ENCODE data around the gene NDUFA13.

NDUFA13 gene

GRCh38 chr19:19544257-19544953 lies 28.4 kb downstream of the NDUFA13 start:
- H3K4me3 ChIP-seq (replicated peaks; ENCODE audit: low read depth, low read length): no peak overlapping the region
- DNase-seq (ENCODE audit: extremely low read depth, low read depth): no peak
- no peak for TF ChIP-seq CTCF (IDR thresholded peaks at IDR 0.05; ENCODE audit: low read depth, low read length, missing control alignments)

- TF ChIP-seq CTCF (IDR thresholded peaks at IDR 0.05; ENCODE audit: low read depth, low read length, missing control alignments): no peak
- no peak for DNase-seq (ENCODE audit: extremely low read depth, low read depth)
- no peak overlapping the region for H3K4me3 ChIP-seq (replicated peaks; ENCODE audit: low read depth, low read length)
Measured at GRCh38 chr19:19544954-19545591, 29.0 kb downstream of the NDUFA13 start.

- DNase-seq (ENCODE audit: extremely low read depth, low read depth): no peak
- H3K4me3 ChIP-seq (replicated peaks; ENCODE audit: low read depth, low read length): no peak overlapping the region
- no peak for TF ChIP-seq CTCF (IDR thresholded peaks at IDR 0.05; ENCODE audit: low read depth, low read length, missing control alignments)
Measured at GRCh38 chr19:19545707-19546106, 29.7 kb downstream of the NDUFA13 start.

- DNase-seq (ENCODE audit: extremely low read depth, low read depth): no peak
- no peak for TF ChIP-seq CTCF (IDR thresholded peaks at IDR 0.05; ENCODE audit: low read depth, low read length, missing control alignments)
- no peak overlapping the region for H3K4me3 ChIP-seq (replicated peaks; ENCODE audit: low read depth, low read length)
Measured at GRCh38 chr19:19546751-19547162, 30.7 kb downstream of the NDUFA13 start.

GRCh38 chr19:19547674-19548336 lies 31.8 kb downstream of the NDUFA13 start:
- no peak for DNase-seq (ENCODE audit: extremely low read depth, low read depth)
- no peak for TF ChIP-seq CTCF (IDR thresholded peaks at IDR 0.05; ENCODE audit: low read depth, low read length, missing control alignments)
- H3K4me3 ChIP-seq (replicated peaks; ENCODE audit: low read depth, low read length): no peak overlapping the region

- TF ChIP-seq CTCF (IDR thresholded peaks at IDR 0.05; ENCODE audit: low read depth, low read length, missing control alignments): no peak
- no peak overlapping the region for H3K4me3 ChIP-seq (replicated peaks; ENCODE audit: low read depth, low read length)
- no peak for DNase-seq (ENCODE audit: extremely low read depth, low read depth)
Measured at GRCh38 chr19:19548915-19549759, 33.1 kb downstream of the NDUFA13 start.
